ENCODE measurements around the gene CFAP52.
"Not testable (repeated sequence)": the region's sequence is repeated elsewhere in the genome, so short reads cannot be mapped to it uniquely, and the experiment has no call there.

CFAP52 gene

DNA sequence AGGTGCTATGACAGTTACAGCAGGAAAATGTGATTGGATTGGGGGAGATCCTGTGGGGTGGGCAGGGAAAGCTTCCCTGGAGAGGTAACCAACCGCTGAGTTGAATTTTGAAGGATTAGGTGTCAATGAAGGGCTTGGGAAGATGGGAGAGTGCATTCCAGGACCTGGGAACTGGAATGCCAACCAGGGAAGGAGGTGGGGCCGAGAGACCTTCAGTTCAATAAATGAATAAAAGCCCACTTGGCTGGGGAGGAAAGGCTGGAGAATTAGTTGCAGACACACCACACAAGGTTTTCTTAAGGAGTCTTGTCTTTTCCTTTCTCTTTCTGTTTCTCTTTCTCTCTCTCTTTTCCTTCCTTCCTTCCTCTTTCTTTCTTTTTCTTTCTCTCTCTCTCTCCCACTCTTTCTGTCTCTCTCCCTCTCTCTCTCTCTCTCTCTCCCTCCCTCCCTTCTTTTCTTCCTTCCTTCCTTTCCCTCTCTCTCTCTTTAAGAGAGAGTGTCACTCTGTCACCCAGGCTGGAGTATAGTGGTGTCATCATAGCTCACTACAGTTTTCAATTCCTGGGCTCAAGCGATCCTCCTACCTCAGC, 72.2 kb downstream of the CFAP52 start:
- DNase-seq, result no peak

DNA sequence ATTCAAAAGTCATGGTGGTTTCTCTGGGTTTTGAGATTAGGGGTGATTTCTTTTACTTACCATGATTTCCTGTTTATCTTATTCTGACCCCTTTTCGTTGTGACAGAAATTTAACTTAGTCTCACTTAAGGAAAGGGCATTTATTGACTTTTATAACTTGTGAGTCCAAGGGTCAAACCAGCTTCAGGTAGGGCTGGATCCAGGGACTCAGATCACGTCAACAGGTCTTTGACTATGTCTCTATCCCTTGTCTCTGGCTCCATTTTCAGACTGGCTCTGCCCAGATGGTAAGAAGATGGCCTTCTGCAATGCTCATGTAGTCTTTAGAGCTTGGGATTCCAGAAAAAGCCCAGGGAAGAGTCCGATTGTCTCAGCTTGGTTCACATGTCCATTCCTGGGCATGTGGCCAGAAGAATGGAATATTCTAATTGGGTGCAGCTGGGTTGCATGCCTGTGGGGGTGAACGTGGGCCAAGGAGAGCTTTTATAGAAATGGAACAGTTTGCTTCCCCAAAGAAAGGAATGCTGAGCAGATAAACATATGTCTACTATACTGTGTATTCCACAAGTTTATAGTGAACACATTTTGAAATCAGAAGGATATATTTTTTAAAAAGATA, 82.3 kb downstream of the CFAP52 start:
- DNase-seq, result no peak

- no peak for DNase-seq
Measured at GRCh38 chr17:9661027-9661426, 84.6 kb downstream of the CFAP52 start.

DNA sequence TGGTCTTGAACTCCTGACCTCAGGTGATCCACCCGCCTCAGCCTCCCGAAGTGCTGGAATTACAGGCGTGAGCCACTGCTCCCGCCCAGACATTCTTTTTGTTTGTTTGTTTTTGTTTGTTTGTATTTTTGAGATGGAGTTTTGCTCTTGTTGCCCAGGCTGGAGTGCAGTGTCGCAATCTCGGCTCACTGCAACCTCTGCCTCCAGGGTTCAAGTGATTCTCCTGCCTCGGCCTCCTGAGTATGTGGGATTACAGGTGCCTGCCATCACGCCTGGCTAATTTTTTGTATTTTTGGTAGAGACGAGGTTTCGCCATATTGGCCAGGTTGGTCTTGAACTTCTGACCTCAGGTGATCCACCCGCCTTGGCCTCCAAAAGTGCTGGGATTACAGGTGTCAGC, 87.1 kb downstream of the CFAP52 start:
- DNase-seq, result not testable (repeated sequence)

DNA sequence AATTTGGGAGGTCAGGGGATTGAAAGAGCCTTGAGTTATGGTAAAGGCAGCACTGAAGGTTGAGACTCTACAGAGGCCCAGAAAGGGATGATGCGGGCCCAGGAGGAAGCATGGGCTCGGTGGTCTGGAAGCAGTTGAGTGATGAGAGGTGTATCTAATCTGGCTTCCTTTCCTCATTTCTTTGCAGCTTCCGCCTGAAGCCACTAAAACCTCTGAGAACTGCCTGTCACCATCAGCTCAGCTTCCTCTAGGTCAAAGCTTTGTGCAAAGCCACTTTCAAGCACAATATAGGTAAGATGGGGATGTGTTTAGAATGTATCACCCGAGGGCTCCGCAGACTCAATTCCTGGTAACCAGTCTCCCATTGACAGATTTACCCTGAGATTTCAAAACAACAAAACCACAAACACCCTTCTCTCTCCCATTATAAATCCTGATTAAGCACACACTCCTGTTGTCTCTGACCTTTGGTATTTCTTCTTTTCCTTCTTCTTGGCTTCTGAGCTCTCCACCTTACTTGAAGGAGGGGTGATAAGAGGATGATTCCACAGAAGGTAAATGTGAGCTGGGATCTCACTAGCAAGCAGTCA, 90.1 kb downstream of the CFAP52 start:
- DNase-seq, result no peak

- no peak for DNase-seq
Measured at GRCh38 chr17:9668517-9668916, 92.1 kb downstream of the CFAP52 start.

DNA sequence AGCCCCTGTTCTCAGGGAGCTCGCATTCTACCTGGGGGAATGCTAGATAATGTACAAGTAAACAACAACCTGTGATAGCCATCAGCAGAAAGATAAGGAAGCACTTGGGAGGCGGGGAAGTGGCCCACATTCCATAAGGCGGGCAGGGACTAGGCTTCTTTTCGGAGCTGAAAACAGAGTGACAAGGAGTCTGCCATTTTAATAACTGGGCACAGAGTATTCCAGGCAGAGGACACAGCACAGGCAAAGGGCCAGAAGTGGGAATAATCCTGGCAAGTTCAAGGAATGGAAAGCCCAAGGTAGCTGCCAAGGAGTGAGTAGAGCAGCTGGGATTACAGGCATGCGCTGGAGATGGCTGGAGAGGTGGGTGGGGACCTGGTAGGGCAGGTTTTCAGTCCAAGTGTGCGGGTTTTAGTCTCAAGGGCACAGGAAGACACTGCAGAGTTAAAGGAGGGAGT, 93.1 kb downstream of the CFAP52 start:
- no peak for DNase-seq

DNA sequence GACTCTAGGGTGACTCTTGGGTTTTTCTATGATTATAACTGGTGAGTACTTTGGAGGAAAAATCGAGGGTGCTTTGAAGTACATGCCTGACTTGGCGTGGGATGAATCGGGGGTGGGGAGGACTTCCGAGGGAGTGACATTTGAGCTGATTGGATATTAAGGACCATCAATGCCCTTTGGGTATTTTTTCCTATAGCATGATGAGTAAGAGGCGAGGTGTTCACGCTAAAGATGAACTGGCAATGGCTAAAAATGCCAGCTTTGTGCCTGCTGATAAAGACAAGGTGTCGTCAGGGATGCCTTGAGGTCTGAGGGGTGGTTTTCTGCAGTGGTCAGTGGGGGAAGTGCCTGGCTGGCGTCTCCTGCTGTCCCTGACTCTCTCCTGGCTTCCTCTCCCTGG, 94.2 kb downstream of the CFAP52 start:
- DNase-seq, result no peak

- no peak for DNase-seq
Measured at GRCh38 chr17:9671559-9671958, 95.1 kb downstream of the CFAP52 start.

DNA sequence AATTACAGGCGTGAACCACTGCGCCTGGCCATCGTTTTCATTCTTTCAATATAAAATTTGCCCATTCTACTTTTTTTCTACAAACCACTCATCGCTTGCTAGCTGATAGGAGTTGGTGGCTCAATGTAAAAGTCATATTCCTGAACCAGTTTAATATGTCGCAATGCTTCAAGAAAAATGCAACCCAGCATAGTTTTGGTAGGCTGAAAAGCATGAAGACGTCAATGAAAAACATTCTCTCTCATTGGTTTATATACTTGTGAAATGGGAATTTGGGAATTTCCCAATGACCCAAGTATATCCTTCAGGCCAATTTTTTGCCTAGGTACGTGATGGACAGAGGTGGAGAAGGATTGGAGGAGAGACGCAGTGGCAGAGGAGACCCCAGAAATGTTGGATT, 95.8 kb downstream of the CFAP52 start:
- DNase-seq, result no peak

GRCh38 chr17:9672691-9673090, 96.2 kb downstream of the CFAP52 start:
- DNase-seq, result no peak

- DNase-seq, result no peak
Measured at GRCh38 chr17:9676084-9676483, 99.6 kb downstream of the CFAP52 start.

- DNase-seq, result no peak
Measured at GRCh38 chr17:9676820-9677310, 100.4 kb downstream of the CFAP52 start.

- no peak for DNase-seq
Measured at GRCh38 chr17:9677411-9677810, 101.0 kb downstream of the CFAP52 start.

DNA sequence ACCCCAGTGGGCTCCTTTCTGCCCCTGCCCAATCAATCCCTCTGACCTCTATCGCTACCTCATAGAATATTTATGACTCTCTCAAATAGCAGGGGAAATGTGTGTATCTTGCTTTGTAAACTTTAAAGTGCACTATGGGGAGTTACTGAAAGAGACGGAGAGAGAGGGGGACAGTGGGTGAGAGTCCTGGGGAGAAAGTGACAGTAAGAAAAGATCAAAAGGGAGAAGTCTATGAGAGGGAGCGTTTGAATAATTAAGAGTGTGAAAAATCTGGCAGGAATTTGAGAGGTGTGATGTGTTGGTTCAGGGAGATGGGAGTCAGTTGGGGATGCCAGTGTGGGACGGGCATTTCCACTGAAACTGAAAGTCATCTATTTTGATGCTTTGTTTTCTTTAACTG, 101.5 kb downstream of the CFAP52 start:
- no peak for DNase-seq

DNA sequence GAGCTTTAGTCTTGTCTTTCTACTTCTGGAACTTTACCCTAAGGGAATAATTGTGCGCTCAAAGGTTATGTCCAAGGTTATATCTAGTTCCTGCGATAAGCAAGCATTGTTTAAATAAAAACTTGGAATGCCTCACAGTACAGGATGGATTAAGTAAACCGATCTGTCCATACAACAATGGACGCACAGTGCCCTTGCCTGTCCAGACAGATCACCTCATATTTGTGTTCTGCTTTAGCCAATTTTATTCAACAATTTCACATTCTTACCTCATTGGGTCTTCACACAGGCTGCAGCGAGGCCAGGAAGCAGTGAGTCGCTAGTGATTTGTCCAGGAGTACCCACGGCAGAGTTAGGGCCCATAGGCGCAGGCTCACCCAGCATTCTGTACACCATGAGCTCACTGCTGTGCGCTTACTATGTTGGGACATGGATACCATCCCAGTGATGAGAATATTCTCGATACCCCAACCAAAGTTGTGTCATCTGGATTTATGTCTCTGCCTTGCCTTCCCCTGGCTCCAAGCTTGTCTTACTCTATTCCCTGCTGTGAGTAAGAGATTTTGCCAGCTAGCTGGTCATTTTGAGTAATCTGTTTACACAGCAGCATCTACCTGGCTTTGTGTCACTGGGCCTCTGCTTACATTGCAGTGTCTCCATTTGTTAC, 108.6 kb downstream of the CFAP52 start:
- DNase-seq, result peak; percentile 28
